Bronchial smooth muscle cell (primary cell): ENCODE measurements around the gene CCR4. TPM values are rescaled to one million over a fixed set of nuclear protein-coding genes. Genes with fewer than 3 reads are reported as not detected.

Experiments
- total RNA-seq: library from RNA; depleted of rRNA; stranded (reverse); fragments of >200 nt; gene quantifications from 2 replicates; pipeline ENCODE4 v1.2.1, GENCODE V29; 2014

The CCR4 gene
- total RNA-seq = not detected in 2 replicates

GRCh38 chr3:32951410-32951811, at the start of gene CCR4:
Gene CCR4, plus strand, starts transcription at chr3:32951644. Its CDS starts 1,779 bp downstream, at chr3:32953423.

Other genes starting within 250 kb of the CCR4 start
- gene TRIM71, start 133.6 kb upstream of the CCR4 start, total RNA-seq = not detected in 2 replicates
- gene GLB1, start 145.5 kb downstream of the CCR4 start, total RNA-seq = 57.5 and 69.1 TPM in 2 replicates
- 2.5 and 2.8 TPM in 2 replicates for gene TMPPE, start 145.5 kb downstream of the CCR4 start, total RNA-seq
- gene CRTAP, start 162.4 kb downstream of the CCR4 start, total RNA-seq = 204 and 253 TPM in 2 replicates